Measurements from ENCODE around the gene MAN1A1. TPM values are rescaled to one million over a fixed set of nuclear protein-coding genes. Genes with fewer than 3 reads are reported as not detected.

Gene MAN1A1
- total RNA-seq, 1 experiment from 2014 or later = 13.3 TPM

- CTCF ChIA-PET = interaction anchor here (0.6 kb wide), 1 partner anchor 915 kb away, joined by 4 read pairs; no protein-coding TSS in a partner anchor
- no peaks in the 10 kb centered on the region for H3K9me3 Mint-ChIP-seq (ENCODE audit: low read depth, unreplicated experiment)
- H3K4me3 Mint-ChIP-seq (ENCODE audit: low read depth, unreplicated experiment) = no peak overlapping the region
- no TSS peak for BruUV-seq (replicated peaks)
- H3K27ac Mint-ChIP-seq (ENCODE audit: unreplicated experiment) = no peak overlapping the region
- H3K27me3 Mint-ChIP-seq (ENCODE audit: unreplicated experiment) = no peaks in the 10 kb centered on the region
- no peak for DNase-seq
- no peaks in the 10 kb centered on the region for H3K36me3 Mint-ChIP-seq (ENCODE audit: insufficient read depth, unreplicated experiment)
- TF ChIP-seq CTCF (IDR thresholded peaks at IDR 0.05; ENCODE audit: unreplicated experiment) = no peak
- peaks cover 17% of the 10 kb centered on the region for H3K4me1 Mint-ChIP-seq (ENCODE audit: low read depth, unreplicated experiment)
- intact Hi-C loops (cut with micrococcal nuclease; ENCODE audit: unreplicated experiment) = no loop called here
Measured at GRCh38 chr6:119152187-119152586, 197.4 kb downstream of the MAN1A1 start.

GRCh38 chr6:119148825-119149525 is 200.6 kb downstream of the MAN1A1 start:
- H3K27me3 Mint-ChIP-seq (ENCODE audit: unreplicated experiment) = no peaks in the 10 kb centered on the region
- CTCF ChIA-PET = interaction anchor here (1.0 to 1.8 kb wide), 5 partner anchors 105 to 201 kb away, joined by 3 to 9 read pairs (median 4); no protein-coding TSS in a partner anchor
- H3K4me1 Mint-ChIP-seq (ENCODE audit: low read depth, unreplicated experiment) = peaks cover 26% of the 10 kb centered on the region
- DNase-seq = no peak
- intact Hi-C loops (cut with micrococcal nuclease; ENCODE audit: unreplicated experiment) = loop anchor here (1.0 to 10.0 kb wide), 6 partner anchors 20 to 1230 kb away; no protein-coding TSS in a partner anchor
- BruUV-seq (replicated peaks) = no TSS peak
- H3K9me3 Mint-ChIP-seq (ENCODE audit: low read depth, unreplicated experiment) = no peaks in the 10 kb centered on the region
- peak overlapping the region; percentile 24 for H3K27ac Mint-ChIP-seq (ENCODE audit: unreplicated experiment)
- H3K36me3 Mint-ChIP-seq (ENCODE audit: insufficient read depth, unreplicated experiment) = no peaks in the 10 kb centered on the region
- TF ChIP-seq CTCF (IDR thresholded peaks at IDR 0.05; ENCODE audit: unreplicated experiment) = no peak
- no peak overlapping the region for H3K4me3 Mint-ChIP-seq (ENCODE audit: low read depth, unreplicated experiment)

GRCh38 chr6:119148098-119148824 is 201.3 kb downstream of the MAN1A1 start:
- Mint-ChIP-seq H3K36me3 (ENCODE audit: insufficient read depth, unreplicated experiment) (no peaks in the 10 kb centered on the region), H3K27me3 (ENCODE audit: unreplicated experiment) (no peaks in the 10 kb centered on the region), H3K4me3 (ENCODE audit: low read depth, unreplicated experiment) (no peak overlapping the region), H3K27ac (ENCODE audit: unreplicated experiment) (peak overlapping the region; percentile 24), H3K9me3 (ENCODE audit: low read depth, unreplicated experiment) (no peaks in the 10 kb centered on the region), H3K4me1 (ENCODE audit: low read depth, unreplicated experiment) (peaks cover 26% of the 10 kb centered on the region)
- intact Hi-C loops (cut with micrococcal nuclease; ENCODE audit: unreplicated experiment) = loop anchor here (1.0 to 10.0 kb wide), 6 partner anchors 19 to 1231 kb away; no protein-coding TSS in a partner anchor
- peak; percentile 60 for DNase-seq
- BruUV-seq (replicated peaks) = no TSS peak
- CTCF ChIA-PET = interaction anchor here (0.7 to 1.9 kb wide), 8 partner anchors 19 to 202 kb away, joined by 3 to 9 read pairs (median 6); partner anchors contain the start of gene MAN1A1
- peak; percentile 50 for TF ChIP-seq CTCF (IDR thresholded peaks at IDR 0.05; ENCODE audit: unreplicated experiment)

- no TSS peak for BruUV-seq (replicated peaks)
- no peaks in the 10 kb centered on the region for H3K36me3 Mint-ChIP-seq (ENCODE audit: insufficient read depth, unreplicated experiment)
- no peaks in the 10 kb centered on the region for H3K27me3 Mint-ChIP-seq (ENCODE audit: unreplicated experiment)
- H3K27ac Mint-ChIP-seq (ENCODE audit: unreplicated experiment) = peak overlapping the region; percentile 53
- TF ChIP-seq CTCF (IDR thresholded peaks at IDR 0.05; ENCODE audit: unreplicated experiment) = no peak
- CTCF ChIA-PET = interaction anchor here (0.7 to 1.9 kb wide), 13 partner anchors 18 to 933 kb away, joined by 3 to 9 read pairs (median 4); partner anchors contain the start of gene MAN1A1
- DNase-seq = peak; percentile 81
- no peak overlapping the region for H3K4me3 Mint-ChIP-seq (ENCODE audit: low read depth, unreplicated experiment)
- intact Hi-C loops (cut with micrococcal nuclease; ENCODE audit: unreplicated experiment) = loop anchor here (1.0 to 10.0 kb wide), 7 partner anchors 18 to 1231 kb away; no protein-coding TSS in a partner anchor
- H3K4me1 Mint-ChIP-seq (ENCODE audit: low read depth, unreplicated experiment) = peaks cover 26% of the 10 kb centered on the region
- H3K9me3 Mint-ChIP-seq (ENCODE audit: low read depth, unreplicated experiment) = no peaks in the 10 kb centered on the region
Measured at GRCh38 chr6:119147101-119148053, 202.2 kb downstream of the MAN1A1 start.
